ENCODE results near the gene GCNT4.
"Not testable (repeated sequence)": the region's sequence is repeated elsewhere in the genome, so short reads cannot be mapped to it uniquely, and the experiment has no call there.

Gene GCNT4

DNA sequence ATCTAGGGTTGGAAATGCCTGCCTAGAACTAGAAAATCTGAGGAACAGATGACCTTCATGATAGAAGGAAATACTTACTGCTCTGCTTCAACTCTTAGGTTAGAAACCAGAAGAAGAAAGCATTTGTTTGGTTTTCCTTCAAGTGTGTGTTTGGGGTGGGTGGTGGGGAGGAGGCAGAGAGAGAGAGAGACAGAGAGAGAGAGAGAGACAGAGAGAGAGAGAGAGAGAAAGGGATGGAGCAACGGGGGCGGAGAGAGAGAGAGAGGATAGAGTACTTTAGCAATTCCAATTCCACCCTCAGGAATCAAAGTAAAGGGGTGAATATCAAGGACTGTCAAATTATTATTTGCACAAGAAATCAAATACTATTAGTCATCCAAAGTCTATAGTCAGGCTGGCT lies 29.2 kb upstream of the GCNT4 start:
- Histone ChIP-seq H3K9me3 (no peaks in the 10 kb centered on the region), H3K27me3 (peaks cover 10% of the 10 kb centered on the region), H3K4me1 (no peaks in the 10 kb centered on the region), H3K4me3 (ENCODE audit: low read depth, low read length) (no peak overlapping the region), H3K36me3 (no peaks in the 10 kb centered on the region)
- DNase-seq = no peak
- TF ChIP-seq, protein P1, sequence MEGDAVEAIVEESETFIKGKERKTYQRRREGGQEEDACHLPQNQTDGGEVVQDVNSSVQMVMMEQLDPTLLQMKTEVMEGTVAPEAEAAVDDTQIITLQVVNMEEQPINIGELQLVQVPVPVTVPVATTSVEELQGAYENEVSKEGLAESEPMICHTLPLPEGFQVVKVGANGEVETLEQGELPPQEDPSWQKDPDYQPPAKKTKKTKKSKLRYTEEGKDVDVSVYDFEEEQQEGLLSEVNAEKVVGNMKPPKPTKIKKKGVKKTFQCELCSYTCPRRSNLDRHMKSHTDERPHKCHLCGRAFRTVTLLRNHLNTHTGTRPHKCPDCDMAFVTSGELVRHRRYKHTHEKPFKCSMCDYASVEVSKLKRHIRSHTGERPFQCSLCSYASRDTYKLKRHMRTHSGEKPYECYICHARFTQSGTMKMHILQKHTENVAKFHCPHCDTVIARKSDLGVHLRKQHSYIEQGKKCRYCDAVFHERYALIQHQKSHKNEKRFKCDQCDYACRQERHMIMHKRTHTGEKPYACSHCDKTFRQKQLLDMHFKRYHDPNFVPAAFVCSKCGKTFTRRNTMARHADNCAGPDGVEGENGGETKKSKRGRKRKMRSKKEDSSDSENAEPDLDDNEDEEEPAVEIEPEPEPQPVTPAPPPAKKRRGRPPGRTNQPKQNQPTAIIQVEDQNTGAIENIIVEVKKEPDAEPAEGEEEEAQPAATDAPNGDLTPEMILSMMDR (IDR thresholded peaks at IDR 0.05; ENCODE audit: low read depth, low read length) = no peak

DNA sequence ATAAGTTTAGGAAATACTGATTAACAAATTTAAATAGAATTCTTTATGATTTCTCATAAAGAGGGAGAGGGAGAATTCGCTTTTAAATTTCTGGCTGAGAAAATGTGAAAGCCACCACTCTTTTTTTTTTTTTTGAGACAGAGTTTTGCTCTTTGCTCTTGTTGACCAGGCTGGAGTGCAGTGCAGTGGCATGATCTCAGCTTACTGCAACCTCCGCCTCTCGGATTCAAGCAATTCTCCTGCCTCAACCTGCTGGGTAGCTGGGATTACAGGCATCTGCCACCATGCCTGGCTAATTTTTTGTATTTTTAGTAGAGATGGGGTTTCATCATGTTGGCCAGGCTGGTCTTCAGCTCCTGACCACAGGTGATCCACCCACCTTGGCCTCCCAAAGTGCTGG lies 27.0 kb upstream of the GCNT4 start:
- not testable (repeated sequence) for DNase-seq; H3K4me3 ChIP-seq (ENCODE audit: low read depth, low read length); H3K9me3 ChIP-seq; H3K36me3 ChIP-seq; H3K4me1 ChIP-seq
- H3K27me3 ChIP-seq = peaks cover 10% of the 10 kb centered on the region

DNA sequence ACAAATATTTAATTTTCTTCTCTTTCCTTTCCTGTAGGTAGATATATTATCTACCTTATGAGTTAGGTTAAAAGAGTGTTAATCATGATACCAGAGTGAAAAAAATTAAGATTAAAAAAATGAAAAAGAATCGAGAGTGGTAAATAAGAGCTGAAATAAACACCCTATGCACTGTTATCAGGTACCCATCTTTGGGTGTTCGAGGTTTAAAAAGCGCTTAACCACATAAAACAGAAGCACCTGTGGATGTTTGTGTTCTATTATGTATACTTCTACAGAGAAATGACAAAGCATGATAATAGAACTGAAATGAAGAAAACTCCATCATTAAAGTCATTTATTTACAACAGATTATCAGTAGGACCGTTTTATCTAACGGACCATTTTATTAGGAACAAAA lies 25.7 kb upstream of the GCNT4 start:
- no peaks in the 10 kb centered on the region for H3K4me1 ChIP-seq
- H3K27me3 ChIP-seq = peaks cover 10% of the 10 kb centered on the region
- DNase-seq = no peak
- TF ChIP-seq, protein P1 (IDR thresholded peaks at IDR 0.05; ENCODE audit: low read depth, low read length) = no peak
- H3K36me3 ChIP-seq = no peaks in the 10 kb centered on the region
- no peaks in the 10 kb centered on the region for H3K9me3 ChIP-seq
- no peak overlapping the region for H3K4me3 ChIP-seq (ENCODE audit: low read depth, low read length)

DNA sequence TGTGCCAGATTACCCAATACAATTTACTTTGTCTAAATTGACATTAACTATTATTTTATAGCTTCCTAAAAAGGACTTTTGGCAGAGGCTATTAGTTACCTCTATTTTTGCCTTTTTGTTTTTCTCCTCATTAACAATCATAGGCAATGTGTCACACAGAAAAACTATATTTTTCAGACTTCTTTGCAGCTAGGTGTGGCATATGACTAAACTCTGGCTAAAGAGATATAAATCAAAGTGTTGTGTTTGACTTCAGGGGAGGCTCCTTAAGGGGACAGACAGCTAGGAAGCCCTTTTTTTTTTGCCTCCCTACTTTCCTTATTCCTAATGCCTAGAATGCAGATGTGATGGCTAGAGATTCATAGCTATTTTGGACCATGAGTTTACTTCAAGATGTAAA lies 19.7 kb upstream of the GCNT4 start:
- Histone ChIP-seq H3K27me3 (peaks cover 8% of the 10 kb centered on the region), H3K9me3 (no peaks in the 10 kb centered on the region), H3K4me1 (no peaks in the 10 kb centered on the region), H3K36me3 (no peaks in the 10 kb centered on the region), H3K4me3 (ENCODE audit: low read depth, low read length) (no peak overlapping the region)
- TF ChIP-seq, protein P1 (IDR thresholded peaks at IDR 0.05; ENCODE audit: low read depth, low read length) = no peak
- DNase-seq = no peak

DNA sequence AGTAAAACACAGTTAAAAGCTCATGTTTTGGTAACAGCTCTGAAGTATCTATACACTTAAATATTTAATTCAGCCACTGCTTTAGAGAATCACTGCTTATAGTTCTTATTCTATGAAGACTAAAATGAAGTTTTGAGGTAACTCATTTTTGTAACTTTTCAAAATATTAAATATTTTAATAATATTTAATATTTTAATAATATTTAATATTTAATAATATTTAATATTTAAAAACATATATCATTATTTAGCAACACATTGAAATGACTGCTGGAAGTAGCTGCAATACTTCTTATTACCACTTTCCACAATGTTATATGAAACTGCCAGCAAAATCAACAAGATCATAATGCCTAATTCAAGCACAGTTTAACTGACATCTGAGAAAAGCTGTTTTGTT lies 18.7 kb upstream of the GCNT4 start:
- TF ChIP-seq, protein P1 (IDR thresholded peaks at IDR 0.05; ENCODE audit: low read depth, low read length) = no peak
- DNase-seq = no peak
- peaks cover 8% of the 10 kb centered on the region for H3K27me3 ChIP-seq
- H3K9me3 ChIP-seq = no peaks in the 10 kb centered on the region
- H3K4me1 ChIP-seq = no peaks in the 10 kb centered on the region
- no peak overlapping the region for H3K4me3 ChIP-seq (ENCODE audit: low read depth, low read length)
- H3K36me3 ChIP-seq = no peaks in the 10 kb centered on the region; the same call in 1 of the 2 replicates

DNA sequence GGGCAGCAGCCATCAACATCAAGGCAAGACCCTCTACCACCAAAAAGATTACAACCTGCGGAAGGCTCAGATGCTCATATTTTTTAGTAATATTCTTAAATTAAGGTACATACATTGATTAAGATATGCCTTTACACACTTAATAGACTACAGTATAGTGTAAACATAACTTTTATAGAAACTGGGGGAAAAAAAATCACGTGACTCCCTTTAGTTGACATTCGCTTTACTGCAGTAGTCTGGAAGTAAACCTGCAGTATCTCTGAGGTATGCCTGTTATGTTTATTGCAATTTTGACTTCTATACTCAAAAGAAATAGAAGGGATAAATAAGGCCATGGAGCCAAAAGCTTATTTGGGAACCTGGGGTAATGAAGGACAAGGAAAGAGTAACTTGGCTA lies 15.1 kb upstream of the GCNT4 start:
- H3K9me3 ChIP-seq = no peaks in the 10 kb centered on the region

More for the DNA sequence above, 15.1 kb upstream of the GCNT4 start:
- peaks cover 12% of the 10 kb centered on the region for H3K27me3 ChIP-seq
- no peak overlapping the region for H3K4me3 ChIP-seq (ENCODE audit: low read depth, low read length)
- H3K4me1 ChIP-seq = no peaks in the 10 kb centered on the region
- TF ChIP-seq, protein P1 (IDR thresholded peaks at IDR 0.05; ENCODE audit: low read depth, low read length) = no peak
- no peaks in the 10 kb centered on the region; the same call in 1 of the 2 replicates for H3K36me3 ChIP-seq
- no peak for DNase-seq

Measured in BE2C (cell line).